ENCODE data around the gene KANSL1. TPM values are rescaled to one million over a fixed set of nuclear protein-coding genes. Genes with fewer than 3 reads are reported as not detected.

The KANSL1 gene
- total RNA-seq, 1 donor from 2014 or later = 23.2 TPM

DNA sequence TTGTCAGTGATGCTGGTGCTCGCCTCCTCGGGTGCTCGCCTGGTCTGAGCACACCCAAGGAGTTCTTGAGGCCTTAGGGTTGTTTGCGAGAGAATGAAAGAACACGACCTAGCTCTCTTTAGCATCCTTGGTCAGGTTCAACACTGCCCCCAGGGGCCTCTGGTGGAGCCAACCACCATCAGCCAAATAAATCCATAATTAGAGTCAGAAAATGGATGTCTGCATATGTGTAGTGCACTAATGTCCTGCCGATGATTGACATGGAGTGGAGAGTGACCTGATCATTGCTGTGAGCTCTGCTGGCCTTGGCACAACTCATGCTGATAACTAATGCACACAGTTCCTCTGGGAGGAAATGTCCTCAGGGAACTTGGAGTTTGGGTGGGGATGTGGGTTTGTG, 202.3 kb downstream of the KANSL1 start:
- no peak for ATAC-seq
- no peak for DNase-seq (ENCODE audit: low spot score)

DNA sequence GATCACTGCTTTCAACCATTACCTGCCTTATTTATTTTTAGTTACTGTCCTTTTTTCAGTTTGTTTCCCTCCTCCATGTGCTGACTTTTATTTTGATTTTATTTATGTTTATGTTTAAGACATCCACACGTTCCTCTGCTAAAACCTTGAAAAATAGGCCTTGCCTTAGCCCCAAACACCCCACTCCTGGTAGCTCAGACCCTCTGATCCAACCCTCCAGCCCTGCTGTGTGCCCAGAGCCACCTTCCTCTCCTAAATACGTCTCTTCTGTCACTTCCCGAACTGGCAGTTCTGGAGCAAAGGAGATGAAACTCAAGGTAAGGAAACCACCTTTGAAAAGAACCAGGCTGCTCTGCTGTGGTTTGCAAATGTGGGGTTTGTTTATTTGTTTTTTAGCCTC, 203.5 kb downstream of the KANSL1 start:
- DNase-seq (ENCODE audit: low spot score) = no peak
- no peak for ATAC-seq

DNA sequence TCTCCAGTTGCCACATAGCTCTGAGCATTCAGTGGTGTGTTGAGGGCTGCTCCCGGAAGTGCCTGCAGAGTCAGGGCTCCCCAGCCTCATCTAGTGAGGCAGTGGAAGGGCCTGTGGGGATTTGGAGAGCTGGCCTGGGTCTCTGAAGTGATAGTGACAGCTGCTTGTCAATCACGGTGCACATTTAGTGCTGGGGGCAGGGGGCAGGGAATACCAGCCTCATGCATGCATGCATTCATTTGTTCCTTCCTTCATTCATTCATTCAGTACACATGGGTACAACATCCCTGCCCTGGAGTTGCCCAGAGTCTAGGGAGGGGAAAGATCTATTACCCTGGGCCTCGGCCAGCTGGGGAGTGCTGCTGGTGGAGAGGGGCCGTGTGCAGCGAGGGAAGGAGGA, 205.5 kb downstream of the KANSL1 start:
- DNase-seq (ENCODE audit: low spot score) = no peak
- ATAC-seq = no peak

DNA sequence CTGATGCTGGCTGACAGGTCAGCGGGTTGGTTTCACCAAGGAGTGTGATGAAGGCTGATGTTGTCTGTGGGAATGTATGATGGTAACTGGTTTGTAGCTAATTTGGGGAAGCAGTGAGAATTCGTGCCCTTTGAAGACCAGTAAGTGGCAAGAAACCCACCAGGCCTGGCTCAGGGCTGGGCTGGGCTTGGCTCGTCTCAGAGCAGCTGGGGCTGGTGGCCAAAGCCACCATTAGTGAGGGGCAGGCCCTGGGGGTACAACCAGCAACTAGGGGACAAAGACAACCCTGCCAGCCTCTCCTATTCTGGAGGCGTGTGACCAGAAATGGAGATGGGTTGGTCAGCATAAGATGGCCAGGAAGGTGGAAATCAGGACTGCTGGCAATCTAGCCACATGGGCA, 207.2 kb downstream of the KANSL1 start:
- no peak for ATAC-seq
- no peak for DNase-seq (ENCODE audit: low spot score)

DNA sequence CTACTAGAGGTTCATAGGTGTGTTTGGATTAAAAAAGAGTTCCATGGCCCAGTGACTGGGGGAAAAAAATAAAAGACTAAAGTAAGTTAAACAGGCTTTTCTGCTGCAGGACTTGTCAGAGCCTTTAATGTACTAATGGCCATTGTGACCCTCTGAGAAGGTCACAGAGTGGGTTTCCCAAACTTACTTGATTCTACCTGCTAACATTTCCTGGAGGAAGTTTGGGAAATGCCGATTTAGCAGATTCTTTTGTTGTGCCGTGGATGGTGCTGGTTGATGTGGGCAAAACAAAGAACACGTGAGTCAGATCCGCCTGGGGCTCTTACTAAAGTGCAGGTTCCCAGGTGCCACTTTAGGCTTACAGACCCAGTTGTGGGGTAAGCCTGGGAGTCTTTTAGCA, 207.8 kb downstream of the KANSL1 start:
- DNase-seq (ENCODE audit: low spot score) = no peak
- no peak for ATAC-seq

DNA sequence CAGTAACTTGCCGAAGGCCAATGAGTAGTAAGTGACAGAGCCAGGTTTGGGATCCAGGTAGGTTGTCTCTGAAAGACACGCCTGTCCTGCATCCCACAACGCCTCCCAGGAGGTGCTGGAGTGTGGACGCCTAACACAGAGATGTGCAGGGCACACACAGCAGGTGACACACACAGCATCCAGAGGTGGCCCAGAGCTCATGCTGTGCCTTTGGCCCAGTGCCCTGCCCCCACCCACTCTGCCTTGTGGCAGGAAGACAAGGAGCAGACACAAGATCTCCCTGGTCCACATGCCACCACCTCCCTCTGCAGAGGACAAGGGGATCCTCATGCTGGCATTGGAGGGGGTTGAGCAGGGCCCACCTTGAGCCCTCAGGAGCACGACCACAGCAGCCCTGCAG, 208.9 kb downstream of the KANSL1 start:
- DNase-seq (ENCODE audit: low spot score) = no peak
- ATAC-seq = no peak

DNA sequence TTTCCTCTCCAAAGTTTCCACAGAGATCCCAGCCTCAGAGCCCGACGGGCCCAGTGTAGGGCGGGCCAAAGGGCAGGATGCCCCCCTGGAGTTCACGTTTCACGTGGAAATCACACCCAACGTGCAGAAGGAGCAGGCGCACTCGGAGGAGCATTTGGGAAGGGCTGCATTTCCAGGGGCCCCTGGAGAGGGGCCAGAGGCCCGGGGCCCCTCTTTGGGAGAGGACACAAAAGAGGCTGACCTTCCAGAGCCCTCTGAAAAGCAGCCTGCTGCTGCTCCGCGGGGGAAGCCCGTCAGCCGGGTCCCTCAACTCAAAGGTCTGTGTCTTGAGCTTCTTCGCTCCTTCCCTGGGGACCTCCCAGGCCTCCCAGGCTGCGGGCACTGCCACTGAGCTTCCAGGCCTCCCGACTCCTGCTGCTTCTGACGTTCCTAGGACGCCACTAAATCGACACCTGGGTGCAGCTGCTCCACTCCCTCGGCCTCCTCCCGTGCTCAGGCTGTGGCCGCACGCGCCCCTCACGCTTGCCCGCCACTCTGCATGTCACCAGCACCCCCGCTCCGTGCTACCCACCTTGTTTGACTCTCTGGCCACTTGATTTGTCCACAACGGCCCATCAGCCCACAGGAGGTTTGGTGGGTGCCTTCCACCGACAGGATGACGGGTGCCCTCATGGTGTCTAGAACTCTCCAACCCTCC, 209.5 kb downstream of the KANSL1 start:
- ATAC-seq (no peak), DNase-seq (ENCODE audit: low spot score) (no peak)

DNA sequence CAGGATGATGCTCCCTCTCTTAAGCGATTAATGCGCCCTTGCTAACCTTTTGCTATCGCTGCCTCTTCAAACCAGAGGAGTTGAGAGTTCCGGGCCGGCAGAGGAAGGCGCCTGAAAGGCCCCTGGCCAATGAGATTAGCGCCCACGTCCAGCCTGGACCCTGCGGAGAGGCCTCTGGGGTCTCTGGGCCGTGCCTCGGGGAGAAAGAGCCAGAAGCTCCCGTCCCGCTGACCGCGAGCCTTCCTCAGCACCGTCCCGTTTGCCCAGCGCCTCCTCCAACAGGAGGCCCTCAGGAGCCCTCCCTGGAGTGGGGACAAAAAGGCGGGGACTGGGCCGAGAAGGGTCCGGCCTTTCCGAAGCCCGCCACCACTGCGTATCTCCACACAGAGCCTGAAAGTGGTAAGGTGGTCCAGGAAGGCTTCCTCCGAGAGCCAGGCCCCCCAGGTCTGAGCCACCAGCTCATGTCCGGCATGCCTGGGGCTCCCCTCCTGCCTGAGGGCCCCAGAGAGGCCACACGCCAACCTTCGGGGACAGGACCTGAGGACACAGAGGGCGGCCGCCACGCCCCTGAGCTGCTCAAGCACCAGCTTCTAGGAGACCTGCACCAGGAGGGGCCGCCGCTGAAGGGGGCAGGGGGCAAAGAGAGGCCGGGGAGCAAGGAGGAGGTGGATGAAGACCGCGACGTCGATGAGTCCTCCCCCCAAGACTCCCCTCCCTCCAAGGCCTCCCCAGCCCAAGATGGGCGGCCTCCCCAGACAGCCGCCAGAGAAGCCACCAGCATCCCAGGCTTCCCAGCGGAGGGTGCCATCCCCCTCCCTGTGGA, 210.2 kb downstream of the KANSL1 start:
- DNase-seq (ENCODE audit: low spot score) = no peak
- ATAC-seq = no peak

DNA sequence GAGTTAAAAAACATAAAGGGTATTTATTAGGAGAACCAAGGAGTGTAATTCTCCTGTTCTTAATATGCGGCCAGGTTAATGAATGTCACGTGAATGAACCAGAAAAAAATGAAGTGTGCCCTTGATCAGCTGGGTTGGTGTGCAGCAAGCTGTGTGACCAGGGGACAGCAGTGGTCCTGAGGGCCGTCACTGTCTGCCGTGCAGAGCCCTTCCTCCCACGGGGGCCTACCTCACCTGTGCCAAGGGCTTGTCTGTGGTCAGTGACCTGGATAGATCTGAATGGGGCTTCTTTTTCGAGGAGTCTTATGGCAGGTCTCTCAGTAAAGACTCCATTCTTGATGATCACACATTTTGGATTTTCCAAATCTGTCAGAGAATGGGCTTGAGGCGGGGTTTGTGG, 211.9 kb downstream of the KANSL1 start:
- no peak for ATAC-seq
- DNase-seq (ENCODE audit: low spot score) = no peak

DNA sequence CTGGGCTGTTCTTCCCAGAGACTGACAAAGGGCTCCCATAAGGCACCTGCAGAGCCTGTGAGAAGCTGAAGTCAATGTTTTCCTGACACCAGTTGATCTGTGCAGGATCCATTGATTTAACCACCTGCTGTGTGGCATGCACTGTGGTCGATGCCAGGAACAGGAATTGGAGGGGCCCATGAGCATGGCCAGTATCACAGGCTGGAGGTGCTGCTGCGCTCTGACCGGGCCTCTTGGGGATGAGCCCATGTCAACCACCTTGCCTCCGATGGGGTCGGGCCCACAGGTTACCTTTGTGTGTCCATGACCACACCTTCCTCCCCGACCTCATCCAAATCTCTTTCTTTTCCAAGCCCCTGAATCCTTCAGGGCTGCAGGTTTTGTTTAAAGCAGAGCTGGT, 212.4 kb downstream of the KANSL1 start:
- DNase-seq (ENCODE audit: low spot score) (no peak), ATAC-seq (no peak)

Other genes starting within 250 kb of the KANSL1 start
- not detected for gene STH, start 194.2 kb downstream of the KANSL1 start, total RNA-seq
- 0.45 TPM for gene LRRC37A, start 101.7 kb upstream of the KANSL1 start, total RNA-seq
- gene ARL17B, start 168.3 kb upstream of the KANSL1 start, total RNA-seq = 15.5 TPM